ENCODE measurements around the gene FAM193A.
A peak's percentile ranks its signal among the peaks of the same experiment; 100 is the strongest.
"Not testable (repeated sequence)": the region's sequence is repeated elsewhere in the genome, so short reads cannot be mapped to it uniquely, and the experiment has no call there.

Gene FAM193A

DNA sequence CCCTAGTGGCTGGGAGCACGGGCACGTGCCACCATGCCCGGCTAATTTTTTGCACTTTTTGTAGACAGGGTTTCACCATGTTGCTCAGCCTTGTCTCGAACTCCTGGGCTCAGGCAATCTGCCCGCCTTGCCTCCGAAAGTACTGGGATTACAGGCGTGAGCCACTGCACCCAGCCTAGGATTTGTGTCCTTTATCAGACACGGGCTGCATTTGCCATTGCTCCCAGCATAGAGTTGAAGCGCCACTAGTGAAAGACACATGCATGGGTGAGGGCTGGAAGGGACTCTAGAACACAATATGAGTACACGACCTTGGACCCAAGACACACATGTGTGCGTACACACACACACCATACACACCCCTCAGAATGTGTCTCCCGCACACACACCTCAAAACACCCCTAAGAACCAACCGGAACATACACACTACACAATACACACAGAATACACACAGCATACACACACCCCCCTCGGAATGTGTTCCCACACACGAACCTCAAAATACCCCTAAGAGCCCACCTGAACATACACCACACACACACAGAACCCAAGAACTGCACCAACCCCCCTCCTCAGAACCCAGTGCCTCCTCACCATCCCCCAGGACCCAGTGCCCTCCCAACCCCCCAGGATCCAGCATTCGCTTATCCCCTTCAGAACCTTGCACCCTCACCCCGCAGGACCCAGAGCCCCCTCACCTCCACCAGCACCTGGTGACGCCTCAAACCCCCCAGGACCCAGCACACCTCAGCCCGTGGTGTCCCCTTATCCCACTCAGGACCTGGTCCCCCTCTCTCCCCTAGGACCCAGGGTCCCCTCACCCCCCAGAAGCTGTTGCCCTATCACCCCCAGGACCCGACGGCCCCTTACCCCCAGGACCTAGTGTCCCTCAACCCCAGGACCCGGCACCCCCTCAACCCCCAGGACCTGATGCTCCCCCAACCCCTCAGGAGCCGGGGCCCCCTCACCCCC, 218.7 kb downstream of the FAM193A start:
- no peak for DNase-seq

DNA sequence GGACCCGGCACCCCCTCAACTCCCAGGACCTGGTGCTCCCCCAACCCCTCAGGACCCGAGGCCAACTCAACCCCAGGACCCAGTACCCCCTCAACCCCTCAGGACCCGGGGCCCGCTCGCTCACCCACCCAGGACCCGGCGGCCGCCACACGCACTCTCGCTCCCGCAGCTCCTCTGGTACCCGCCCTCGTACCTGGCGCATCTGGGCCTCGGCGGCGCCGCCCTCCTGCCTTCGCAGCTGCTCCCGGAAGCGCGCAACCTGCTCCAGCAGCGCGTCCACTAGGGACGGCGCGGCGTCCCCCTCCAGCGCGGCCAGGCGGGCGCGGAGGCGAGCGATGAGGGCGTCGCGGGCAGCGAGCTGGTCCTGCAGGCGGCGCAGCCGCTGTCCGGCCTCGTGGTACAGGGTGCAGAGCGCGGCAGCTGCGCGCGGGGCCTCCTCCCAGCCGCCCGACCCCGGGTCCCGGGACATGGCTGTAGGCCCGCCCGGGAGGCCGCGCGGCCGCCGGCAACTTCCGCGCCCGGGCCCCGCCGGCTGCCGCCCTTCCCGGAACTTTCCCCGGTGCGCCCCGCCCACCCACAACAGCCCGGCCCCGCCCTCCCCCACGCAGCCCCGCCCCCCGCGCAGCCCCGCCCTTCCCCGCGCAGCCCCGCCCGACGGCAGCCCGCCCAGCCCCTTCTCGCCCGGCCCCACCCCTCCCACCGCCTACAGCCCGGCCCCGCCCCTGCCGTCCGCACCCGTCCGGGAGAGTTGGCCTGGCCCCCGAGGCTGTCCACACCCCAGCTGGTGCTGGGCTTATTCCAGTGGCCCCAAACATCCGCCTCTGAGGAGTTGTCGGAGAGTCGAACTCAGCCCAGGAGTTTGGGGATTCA, 219.6 kb downstream of the FAM193A start, which contains the start of gene TNIP2:
Gene TNIP2 (minus strand): TSS at position 516 of the 870 bp plus-strand sequence. CDS start 47 bp downstream, at position 469.
- peak; percentile 65 to 78 for DNase-seq

DNA sequence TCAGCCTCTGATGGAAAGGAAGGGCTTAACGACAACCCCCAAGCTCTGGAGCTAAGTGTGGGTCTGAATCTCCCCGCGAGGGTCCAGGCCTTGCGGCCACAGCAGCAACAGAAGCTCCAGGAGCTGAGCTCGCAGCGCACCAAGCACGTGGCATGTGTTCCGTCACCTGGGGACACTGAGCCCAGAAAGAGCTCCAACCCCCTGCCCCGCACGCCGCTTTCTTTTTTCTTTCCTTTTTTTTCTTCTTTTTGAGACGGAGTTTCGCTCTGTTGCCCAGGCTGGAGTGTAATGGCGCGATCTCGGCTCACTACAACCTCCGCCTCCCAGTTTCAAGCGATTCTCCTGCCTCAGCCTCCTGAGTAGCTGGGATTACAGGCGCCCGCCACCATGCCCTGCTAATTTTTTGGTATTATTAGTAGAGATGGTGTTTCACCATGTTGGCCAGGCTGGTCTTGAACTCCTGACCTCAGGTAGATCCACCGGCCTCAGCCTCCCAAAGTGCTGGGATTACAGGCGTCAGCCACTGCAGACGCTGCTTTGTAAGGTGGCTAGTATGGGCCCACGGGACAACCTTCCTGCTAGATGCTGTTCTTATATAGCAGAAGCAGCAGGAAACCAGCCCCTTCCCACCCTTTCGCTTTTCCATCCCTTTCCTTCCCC, 220.4 kb downstream of the FAM193A start:
- no peak for DNase-seq

DNA sequence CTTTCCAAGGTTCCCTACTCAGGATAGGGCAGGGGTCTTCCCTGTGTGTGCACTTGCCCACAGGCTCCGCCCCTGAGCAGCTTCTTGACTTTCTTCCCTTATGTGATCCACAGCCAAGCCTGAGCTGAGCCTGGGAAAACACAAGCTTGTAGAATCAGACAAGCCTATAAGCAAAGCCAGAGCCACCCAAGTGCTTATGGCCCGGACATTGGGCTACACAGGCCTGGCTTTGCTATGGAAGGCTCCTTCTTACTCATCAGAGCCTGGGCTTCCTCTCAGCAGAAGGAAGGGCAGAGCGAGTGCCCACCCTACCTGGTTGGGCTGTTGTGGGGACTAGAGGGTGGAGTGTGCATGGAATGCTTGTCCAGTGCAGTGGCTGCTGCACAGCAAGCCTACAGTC, 221.0 kb downstream of the FAM193A start:
- no peak for DNase-seq

DNA sequence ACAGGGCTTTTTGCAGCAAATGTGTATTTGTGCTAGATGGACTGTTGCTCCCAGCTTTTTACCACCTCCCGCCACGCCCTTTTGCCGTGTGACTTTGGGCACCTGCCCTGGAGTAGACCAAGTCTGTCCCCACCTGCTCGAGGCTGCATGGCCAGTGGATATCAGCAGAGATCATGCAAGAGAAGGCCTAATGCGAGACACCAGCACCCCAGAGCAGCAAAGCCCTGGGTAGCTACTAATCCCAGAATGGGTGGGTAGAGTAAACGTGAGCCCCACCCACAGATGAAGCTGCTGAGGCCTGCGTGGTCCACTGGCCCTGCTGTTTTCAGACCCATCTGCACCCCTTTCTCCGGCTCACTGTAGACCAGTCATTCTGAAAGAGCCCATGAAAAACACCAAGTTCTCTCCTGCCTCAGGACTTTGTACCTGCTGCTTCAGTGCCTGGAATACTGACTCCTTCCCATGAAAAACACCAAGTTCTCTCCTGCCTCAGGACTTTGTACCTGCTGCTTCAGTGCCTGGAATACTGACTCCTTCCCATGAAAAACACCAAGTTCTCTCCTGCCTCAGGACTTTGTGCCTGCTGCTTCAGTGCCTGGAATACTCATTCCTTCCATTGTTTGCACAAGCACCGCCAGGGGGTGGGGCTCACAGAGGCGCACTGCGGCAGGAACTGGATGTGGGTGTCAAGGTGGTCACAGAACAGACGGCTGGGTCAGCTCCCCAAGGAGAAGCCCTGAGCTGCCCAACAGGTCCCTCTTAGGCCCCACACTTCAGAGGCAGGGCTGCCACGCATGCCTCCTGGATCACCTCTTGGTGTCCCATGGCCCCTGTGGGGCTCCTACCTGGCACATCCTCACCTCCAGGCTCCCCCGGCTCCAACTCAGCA, 224.8 kb downstream of the FAM193A start:
- no peak for DNase-seq

DNA sequence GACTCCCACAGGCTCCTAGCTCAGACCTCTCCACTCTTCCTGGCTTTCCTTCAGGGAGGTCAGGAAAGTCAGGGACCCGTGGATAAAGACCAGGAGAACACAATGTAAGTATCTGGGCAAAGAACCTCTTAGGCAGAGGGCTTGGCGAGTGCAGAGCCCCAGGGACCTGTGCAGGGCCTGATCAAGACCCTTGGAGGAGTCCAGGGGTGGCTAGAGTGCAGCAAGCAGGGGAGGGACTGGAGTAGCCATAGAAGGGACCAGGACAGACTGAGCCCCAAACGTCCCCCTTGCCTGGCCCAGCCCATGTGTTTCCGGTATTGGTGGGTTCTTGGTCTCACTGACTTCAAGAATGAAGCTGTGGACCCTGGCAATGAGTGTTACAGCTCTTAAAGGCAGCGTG, 225.6 kb downstream of the FAM193A start:
- no peak for DNase-seq

DNA sequence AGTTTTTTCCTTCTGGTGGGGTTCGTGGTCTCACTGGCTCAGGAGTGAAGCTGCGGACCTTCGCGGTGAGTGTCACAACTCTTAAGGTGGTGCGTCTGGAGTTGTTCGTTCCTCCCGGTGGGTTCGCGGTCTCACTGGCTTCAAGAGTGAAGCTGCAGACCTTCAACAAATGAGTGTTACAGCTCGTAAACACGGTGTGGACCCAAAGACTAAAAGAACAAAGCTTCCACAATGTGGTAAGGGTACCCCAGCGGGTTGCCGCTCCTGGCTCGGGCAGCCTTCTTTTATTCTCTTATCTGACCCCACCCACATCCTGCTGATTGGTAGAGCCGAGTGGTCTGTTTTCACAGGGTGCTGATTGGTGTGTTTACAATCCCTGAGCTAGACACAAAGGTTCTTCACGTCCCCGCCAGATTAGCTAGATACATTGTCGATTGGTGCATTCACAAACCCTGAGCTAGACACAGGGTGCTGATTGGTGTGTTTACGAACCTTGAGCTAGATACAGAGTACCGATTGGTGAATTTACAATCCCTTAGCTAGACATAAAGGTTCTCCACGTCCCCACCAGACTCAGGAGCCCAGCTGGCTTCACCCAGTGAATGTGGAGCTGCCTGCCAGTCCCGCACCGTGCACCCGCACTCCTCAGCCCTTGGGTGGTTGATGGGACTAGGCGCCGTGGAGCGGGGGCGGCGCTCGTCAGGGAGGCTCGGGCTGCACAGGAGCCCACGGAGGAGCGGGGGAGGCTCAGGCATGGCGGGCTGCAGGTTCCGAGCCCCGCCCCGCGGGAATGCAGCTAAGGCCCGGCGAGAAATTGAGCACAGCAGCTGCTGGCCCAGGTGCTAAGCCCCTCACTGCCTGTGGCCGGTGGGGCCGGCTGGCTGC, 226.3 kb downstream of the FAM193A start:
- not testable (repeated sequence) for DNase-seq

DNA sequence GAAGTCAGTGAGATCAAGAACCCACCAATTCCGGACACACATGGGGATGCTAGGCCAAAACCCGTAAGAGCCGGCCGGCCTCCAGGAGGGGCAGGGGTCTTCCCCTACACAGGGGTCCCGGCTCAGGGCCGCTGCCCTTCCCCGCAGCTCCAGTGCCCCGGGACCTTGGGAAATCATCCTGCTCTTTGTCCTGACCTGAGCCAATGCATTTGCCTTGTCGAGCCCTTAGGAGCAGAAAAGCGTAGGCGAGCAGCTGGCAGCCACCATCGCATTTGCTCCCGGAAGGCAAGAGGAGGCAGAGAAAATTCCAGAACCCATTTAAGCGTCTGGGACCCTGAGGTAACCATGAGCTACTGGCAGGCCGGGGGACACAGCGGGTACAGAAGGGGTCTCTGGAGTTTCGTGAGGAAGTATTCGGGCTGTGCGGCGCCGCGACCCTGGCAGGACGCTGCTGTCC, 227.1 kb downstream of the FAM193A start:
- DNase-seq = no peak

DNA sequence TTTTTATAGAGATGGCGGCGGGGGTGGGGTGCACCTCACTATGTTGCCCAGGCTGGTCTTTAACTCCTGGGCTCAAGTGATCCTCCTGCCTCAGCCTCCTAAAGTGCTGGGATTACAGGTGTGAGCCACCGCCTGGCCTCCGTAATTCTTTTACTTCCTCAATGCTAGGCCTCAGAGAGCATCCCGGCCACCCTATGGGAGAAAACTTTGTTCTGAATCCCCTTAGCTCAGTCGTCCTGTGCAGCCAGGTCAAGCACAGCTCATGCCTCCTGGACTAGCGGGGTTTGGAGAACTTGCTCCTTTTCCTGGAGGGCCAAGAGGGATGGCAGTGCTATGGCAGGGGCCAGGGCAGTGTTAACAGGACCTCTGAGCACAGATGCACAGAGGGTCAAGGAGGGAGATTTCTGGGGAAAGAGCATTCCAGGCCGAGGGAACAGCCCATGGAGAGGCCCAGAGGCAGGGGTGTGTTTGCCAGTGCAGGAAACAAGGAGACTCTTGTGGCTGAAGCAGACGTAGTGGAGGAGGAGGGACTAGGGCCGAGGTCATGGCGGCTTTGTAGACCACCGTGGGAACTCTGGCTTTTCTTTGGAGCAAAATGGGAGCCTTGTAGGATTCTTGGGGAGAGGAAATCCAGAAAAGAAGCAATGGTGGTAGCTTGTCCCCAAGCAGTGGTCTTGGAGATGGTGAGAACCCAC, 229.5 kb downstream of the FAM193A start:
- DNase-seq = no peak

DNA sequence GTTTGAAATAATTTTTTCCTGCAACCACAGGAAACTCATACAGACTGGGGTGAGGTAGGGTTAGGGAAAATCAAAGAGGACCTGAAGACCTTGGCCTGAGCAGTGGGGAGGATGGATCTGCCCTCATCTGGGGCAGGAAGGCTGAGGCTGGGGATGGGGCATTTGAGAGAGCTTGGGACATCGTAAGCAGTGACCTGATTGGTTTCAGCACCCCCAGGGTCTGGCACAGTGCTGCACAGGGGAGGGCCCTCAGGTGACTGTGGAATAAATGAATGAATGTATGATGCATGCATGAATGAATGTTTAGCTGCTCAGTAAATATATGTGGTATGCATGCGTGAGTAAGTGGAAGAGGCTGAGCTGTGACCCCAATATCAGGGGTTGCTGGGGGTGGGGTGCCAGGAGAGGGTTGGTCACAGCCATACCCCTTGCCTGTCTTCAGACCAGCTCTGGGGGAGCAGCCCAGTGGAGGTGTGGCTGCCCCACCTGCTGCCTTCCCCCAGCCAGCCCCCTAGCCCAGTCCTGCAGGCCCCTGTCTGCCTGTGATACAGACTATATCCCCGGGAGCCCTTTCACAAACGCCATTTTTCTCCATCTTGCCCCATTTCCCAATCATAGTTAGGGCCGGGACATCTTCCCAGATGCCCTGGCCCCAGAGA, 230.7 kb downstream of the FAM193A start:
- no peak for DNase-seq

DNA sequence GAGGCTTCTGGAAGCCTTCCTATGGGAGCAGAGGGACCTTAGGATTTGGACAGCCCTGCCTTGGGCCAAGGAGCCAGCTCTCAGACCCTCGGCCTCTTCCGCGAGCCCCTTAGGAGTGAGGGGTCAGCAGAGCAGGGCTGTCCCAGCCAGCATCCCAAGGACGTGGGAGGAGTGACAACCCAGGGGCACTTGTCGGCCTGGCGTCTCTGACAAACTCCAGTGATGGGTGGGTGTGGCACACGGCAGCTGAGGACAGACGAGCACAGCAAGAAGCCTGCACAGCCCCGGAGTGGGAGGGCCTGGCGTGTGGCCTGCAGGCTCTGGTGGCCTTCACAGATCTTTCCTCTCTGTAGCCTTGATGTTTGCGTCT, 231.2 kb downstream of the FAM193A start:
- DNase-seq = no peak

DNA sequence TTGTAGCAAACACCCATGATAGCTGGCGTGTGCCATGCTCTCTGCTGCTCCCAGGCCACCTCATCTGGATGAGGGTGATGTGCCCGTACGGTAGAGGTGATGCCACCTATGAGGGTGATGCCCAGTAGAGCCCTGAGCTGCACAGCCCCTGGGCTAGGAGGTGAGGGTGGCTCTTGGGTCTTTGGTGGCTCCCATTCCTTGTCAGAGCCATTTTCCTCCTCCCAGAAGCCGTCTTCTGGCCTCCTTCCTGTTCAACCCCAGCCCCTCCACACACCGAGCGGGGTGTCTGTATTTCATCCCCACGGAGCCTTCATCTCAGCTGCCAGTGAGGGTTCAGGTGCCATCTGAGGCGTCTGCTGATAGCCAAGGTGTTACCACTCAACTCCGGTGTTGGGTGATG, 231.7 kb downstream of the FAM193A start:
- no peak for DNase-seq

DNA sequence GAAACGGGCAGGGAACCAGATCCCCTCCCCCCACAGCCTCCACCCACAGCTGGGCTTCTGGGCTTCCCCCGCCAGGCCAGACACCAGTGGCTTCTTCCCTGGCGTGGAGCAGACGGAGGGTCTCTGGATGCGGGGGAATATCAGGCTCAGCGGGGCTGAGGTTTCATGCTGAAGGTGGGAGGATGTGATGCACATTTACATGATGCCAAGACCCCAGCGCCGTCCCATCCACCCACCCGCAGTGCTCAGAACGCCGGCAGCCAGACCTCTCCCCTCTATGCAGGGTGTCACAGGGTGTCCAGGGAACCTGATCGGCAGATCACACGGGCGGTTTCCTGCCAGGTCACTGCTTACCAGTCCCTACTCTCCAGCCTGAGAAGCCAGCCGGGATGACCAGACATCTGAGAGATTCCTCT, 232.5 kb downstream of the FAM193A start:
- DNase-seq = no peak

DNA sequence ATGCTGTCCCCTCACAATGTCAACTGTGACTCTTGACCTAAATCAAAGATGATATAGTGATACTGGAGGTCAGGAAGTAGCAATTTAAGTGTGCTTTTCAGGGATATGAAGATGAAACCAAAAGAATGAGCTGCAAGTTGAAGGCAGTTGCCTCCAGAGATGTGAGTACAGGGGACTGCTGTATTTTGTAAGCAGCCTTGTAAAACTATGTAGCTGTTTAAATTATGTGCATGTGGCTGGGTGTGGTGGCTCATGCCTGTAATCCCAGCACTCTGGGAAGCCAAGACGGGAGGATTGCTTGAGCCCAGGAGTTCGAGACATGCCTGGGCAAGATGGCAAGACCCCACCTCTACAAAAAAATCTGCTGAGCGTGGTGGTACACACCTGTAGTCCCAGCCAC, 234.8 kb downstream of the FAM193A start:
- DNase-seq = no peak

DNA sequence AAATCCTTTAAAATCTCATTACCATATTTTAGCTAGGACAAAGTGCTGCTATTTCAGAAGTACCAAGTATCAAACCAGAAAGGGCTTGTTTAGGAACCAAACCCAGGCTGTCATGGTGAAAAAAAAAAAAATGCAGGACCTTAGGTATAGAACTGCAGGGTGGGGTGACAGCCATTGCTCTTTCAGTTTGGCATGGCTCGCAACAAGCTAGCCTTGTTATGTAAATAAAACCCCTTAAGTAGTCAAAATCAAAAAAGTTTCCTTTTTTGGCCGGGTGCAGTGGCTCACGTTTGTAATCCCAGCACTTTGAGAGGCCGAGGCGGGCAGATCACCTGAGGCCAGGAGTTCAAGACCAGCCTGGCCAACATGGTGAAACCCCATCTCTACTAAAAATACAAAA, 244.2 kb downstream of the FAM193A start:
- not testable (repeated sequence) for DNase-seq

DNA sequence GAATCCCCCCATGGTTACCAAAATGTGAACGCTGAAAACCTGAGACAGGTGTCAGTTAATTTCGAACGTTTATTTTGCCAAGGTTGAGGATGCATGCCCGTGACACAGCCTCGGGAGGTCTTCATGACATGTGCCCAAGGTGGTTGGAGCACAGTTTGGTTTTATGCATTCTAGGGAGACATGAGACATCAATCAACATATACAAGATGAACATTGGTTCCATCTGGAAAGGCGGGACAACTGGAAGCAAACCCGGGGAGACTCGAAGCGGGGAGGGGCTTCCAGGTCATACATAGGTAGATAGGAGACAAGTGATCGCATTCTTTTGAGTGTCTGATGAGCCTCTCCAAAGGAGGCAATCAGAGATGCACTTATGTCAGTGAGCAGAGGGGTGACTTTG, 245.5 kb downstream of the FAM193A start:
- DNase-seq = no peak

Data from stimulated activated CD4-positive, alpha-beta T cell treated with anti-CD3 and anti-CD28 coated beads, Interleukin-2, amount 100 ng/mL, for 48 hours (primary cell).